Sigmoid colon (tissue), 4 donors: ENCODE data around the gene LGALS7B.

Experiments
- CTCF ChIP-seq, 4 experiments: fragments of 450-650 bp in 3 of 4; fragments of 200-600 bp in 1 of 4; IDR thresholded peaks; one replicate each; pipeline ENCODE4 v1.5.1; 2016 to 2019; ENCODE audit warnings: antibody characterized with exemption in 4 of 4, mild to moderate bottlenecking in 3 of 4, moderate library complexity in 2 of 4
- POLR2A ChIP-seq, 2 donors: fragments of 450-650 bp; IDR thresholded peaks; one replicate each; pipeline ENCODE4 v1.6.1; 2016; ENCODE audit warnings: antibody characterized with exemption in 2 of 2, mild to moderate bottlenecking in 2 of 2, moderate library complexity in 2 of 2
- POLR2AphosphoS5 ChIP-seq, 4 donors: sonication (generic); formaldehyde crosslinking; IDR thresholded peaks; one replicate each; pipeline ENCODE4 v1.6.1; 2017; ENCODE audit warnings: antibody characterized with exemption in 4 of 4

GRCh38 chr19:38744298-38744681 is 44.7 kb upstream of the LGALS7B start, which contains the start of gene CAPN12:
- no peak for TF ChIP-seq CTCF (IDR thresholded peaks at IDR 0.05)
- TF ChIP-seq POLR2A (IDR thresholded peaks at IDR 0.05): no peak
- TF ChIP-seq POLR2AphosphoS5 (IDR thresholded peaks at IDR 0.05): no peak
